OCI-LY7 (cell line): Measurements from ENCODE around the gene USP32. TPM values are rescaled to one million over a fixed set of nuclear protein-coding genes. Genes with fewer than 3 reads are reported as not detected.
A peak's percentile ranks its signal among the peaks of the same experiment; 100 is the strongest.

Source experiments
- BruUV-seq: library from RNA; stranded (reverse); fragments of 400-500 nt; replicated peaks from 2 replicates; lab custom pipeline; 2021; lab: Mats Ljungman, UMichigan
- CTCF ChIA-PET: fragments of 300-600 bp; sonication (Branson Sonifier 250); formaldehyde crosslinking; loops from one replicate; lab custom pipeline; 2022; ENCODE audit warnings: antibody characterized with exemption; ENCODE audit not compliant: unreplicated experiment; lab: Charles Lee
- POLR2A ChIA-PET: fragments of 300-600 bp; sonication (Branson Sonifier 250); formaldehyde crosslinking; loops from one replicate; lab custom pipeline; 2022; ENCODE audit warnings: antibody characterized with exemption; lab: Charles Lee
- DNase-seq: peaks from one replicate; pipeline ENCODE4 v3.0.0-alpha.2; 2015; ENCODE audit warnings: low spot score
- H2AFZ ChIP-seq: fragments of 200-600 bp; sonication (generic), shearing (Covaris generic); 2 replicates; pipeline ENCODE4 v1.6.1; 2014; ENCODE audit warnings: mild to moderate bottlenecking, antibody characterized with exemption, low read length, moderate library complexity
- H3K27ac ChIP-seq: fragments of 200-600 bp; sonication (generic); 2 replicates; pipeline ENCODE4 v1.5.1; 2014; ENCODE audit warnings: mixed run types, low read depth, mild to moderate bottlenecking, moderate library complexity, low read length, inconsistent platforms; ENCODE audit not compliant: poor library complexity, severe bottlenecking
- H3K36me3 ChIP-seq: fragments of 200-600 bp; sonication (generic); 2 replicates; pipeline ENCODE4 v1.6.1; 2014; ENCODE audit warnings: mild to moderate bottlenecking, antibody characterized with exemption, low read length, moderate library complexity, mixed read lengths; ENCODE audit not compliant: insufficient read depth
- H3K4me1 ChIP-seq: fragments of 200-600 bp; sonication (generic); 2 replicates; pipeline ENCODE4 v1.5.1; 2014; ENCODE audit warnings: mild to moderate bottlenecking, low read length; ENCODE audit not compliant: insufficient read depth, poor library complexity, severe bottlenecking
- H3K4me2 ChIP-seq: fragments of 200-600 bp; sonication (generic); 2 replicates; pipeline ENCODE4 v1.6.1; 2014; ENCODE audit warnings: mild to moderate bottlenecking, low read length
- H3K4me3 ChIP-seq: fragments of 200-600 bp; sonication (generic); 2 replicates; pipeline ENCODE4 v1.5.1; 2014; ENCODE audit warnings: mild to moderate bottlenecking, low read depth, low read length; ENCODE audit not compliant: poor library complexity, severe bottlenecking
- H3K79me2 ChIP-seq: fragments of 200-600 bp; sonication (generic); 2 replicates; pipeline ENCODE4 v1.6.1; 2016; ENCODE audit warnings: low read depth, mild to moderate bottlenecking, low read length, moderate library complexity, mixed read lengths; ENCODE audit not compliant: insufficient read depth
- H3K9me2 ChIP-seq: fragments of 200-600 bp; sonication (generic); 2 replicates; pipeline ENCODE4 v1.6.1; 2016; ENCODE audit warnings: mild to moderate bottlenecking, low read length, mixed read lengths; ENCODE audit not compliant: insufficient read depth
- H3K9me3 ChIP-seq: fragments of 200-600 bp; sonication (generic); 2 replicates; pipeline ENCODE4 v1.6.1; 2014; ENCODE audit warnings: mild to moderate bottlenecking, mixed run types, low read length, mixed read lengths
- H4K20me1 ChIP-seq: fragments of 200-600 bp; sonication (generic); 2 replicates; pipeline ENCODE4 v1.6.1; 2014; ENCODE audit warnings: mild to moderate bottlenecking, antibody characterized with exemption, low read length, moderate library complexity, mixed read lengths; ENCODE audit not compliant: insufficient read depth
- EZH2phosphoT487 ChIP-seq: fragments of 200-600 bp; sonication (generic); IDR thresholded peaks from 2 replicates; pipeline ENCODE4 v1.6.1; 2018; ENCODE audit warnings: low read depth, borderline replicate concordance, mild to moderate bottlenecking, mixed run types, antibody characterized with exemption, low read length, moderate library complexity, mixed read lengths
- intact Hi-C: fragments of 100-400 bp; cut with micrococcal nuclease; formaldehyde crosslinking; loops from one replicate; pipeline ENCODE4 v1.10.0; 2022; ENCODE audit not compliant: unreplicated experiment
- total RNA-seq, 2 experiments: library from RNA; depleted of rRNA in 1 of 2; stranded (reverse); fragments of >200 nt in 1 of 2; shearing (Covaris generic) in 1 of 2; gene quantifications; 2 replicates each; pipeline ENCODE4 v1.2.3, GENCODE V29; 2014 to 2022
- TF ChIP-seq, protein P1 (sequence below): fragments of 200-600 bp; sonication (generic); conservative IDR thresholded peaks from 2 replicates; pipeline ENCODE4 v1.5.1; 2014; ENCODE audit warnings: mild to moderate bottlenecking, antibody characterized with exemption, low read length, moderate library complexity, mixed read lengths

The USP32 gene
- total RNA-seq, 2 experiments from 2014 or later: 16.9 to 28.0 TPM

DNA sequence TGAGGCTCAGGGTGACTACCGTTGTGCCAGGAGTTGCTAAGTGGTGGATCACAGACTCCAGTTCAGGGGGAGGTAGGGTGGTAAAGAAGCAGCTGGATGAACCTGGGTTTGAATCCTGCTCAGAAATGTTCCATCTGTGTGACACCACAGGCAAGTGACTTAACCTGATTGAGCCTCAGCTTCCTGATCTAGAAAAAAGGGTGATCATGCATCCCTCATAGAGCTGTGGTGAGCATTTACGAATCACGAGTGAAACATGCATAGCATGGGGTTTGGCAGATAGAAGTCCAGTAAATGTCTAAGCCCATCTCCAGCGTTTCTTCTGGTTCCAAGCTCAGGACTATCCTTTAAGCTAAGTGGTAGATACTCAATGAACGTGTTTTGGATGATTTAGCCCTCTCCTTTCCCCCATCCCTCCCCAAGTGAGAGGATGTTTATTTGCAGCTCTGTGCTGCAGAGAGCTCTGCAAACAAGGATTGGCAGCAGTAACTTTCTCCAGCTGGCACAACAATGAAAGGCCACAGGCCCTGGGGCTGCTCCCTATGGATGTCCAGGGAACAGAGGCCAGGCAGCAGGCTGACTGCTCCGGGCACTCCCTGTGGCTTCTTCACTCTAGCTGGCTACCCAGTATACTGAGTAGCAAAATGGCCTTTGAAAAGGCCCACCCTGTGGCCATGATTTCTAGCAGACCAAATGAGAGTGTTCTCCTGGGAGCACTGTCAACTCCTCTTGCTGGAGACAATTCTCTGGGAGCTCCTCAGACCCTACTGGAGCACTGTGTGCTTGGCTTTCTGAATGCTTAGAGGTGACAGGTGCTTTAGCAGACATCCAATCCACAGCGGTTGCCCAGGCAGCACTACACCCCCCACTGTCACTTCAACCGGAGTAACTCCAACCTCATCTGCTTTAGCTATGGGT is 220.8 kb downstream of the USP32 start:
- ChIA-PET CTCF (no interaction called here), POLR2A (interaction anchor here (0.8 to 1.3 kb wide), 3 partner anchors 9 to 21 kb away, joined by 3 read pairs; no protein-coding TSS in a partner anchor)
- H4K20me1 ChIP-seq: no peaks in the 10 kb centered on the region
- no TSS peak for BruUV-seq
- H2AFZ ChIP-seq: 0 out of 2 replicates have a peak overlapping the region, but pooled peaks have one; percentile 16
- DNase-seq: no peak
- H3K79me2 ChIP-seq: no peaks in the 10 kb centered on the region
- TF ChIP-seq, protein P1, sequence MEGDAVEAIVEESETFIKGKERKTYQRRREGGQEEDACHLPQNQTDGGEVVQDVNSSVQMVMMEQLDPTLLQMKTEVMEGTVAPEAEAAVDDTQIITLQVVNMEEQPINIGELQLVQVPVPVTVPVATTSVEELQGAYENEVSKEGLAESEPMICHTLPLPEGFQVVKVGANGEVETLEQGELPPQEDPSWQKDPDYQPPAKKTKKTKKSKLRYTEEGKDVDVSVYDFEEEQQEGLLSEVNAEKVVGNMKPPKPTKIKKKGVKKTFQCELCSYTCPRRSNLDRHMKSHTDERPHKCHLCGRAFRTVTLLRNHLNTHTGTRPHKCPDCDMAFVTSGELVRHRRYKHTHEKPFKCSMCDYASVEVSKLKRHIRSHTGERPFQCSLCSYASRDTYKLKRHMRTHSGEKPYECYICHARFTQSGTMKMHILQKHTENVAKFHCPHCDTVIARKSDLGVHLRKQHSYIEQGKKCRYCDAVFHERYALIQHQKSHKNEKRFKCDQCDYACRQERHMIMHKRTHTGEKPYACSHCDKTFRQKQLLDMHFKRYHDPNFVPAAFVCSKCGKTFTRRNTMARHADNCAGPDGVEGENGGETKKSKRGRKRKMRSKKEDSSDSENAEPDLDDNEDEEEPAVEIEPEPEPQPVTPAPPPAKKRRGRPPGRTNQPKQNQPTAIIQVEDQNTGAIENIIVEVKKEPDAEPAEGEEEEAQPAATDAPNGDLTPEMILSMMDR: no peak
- peaks cover 10% of the 10 kb centered on the region for H3K4me1 ChIP-seq
- intact Hi-C loops: no loop called here
- no peaks in the 10 kb centered on the region for H3K9me3 ChIP-seq
- 0 out of 2 replicates have a peak overlapping the region, but pooled peaks have one; percentile 13 for H3K4me2 ChIP-seq
- no peak overlapping the region for H3K27ac ChIP-seq
- no peak overlapping the region for H3K4me3 ChIP-seq
- no peaks in the 10 kb centered on the region for H3K9me2 ChIP-seq
- no peaks in the 10 kb centered on the region for H3K36me3 ChIP-seq

DNA sequence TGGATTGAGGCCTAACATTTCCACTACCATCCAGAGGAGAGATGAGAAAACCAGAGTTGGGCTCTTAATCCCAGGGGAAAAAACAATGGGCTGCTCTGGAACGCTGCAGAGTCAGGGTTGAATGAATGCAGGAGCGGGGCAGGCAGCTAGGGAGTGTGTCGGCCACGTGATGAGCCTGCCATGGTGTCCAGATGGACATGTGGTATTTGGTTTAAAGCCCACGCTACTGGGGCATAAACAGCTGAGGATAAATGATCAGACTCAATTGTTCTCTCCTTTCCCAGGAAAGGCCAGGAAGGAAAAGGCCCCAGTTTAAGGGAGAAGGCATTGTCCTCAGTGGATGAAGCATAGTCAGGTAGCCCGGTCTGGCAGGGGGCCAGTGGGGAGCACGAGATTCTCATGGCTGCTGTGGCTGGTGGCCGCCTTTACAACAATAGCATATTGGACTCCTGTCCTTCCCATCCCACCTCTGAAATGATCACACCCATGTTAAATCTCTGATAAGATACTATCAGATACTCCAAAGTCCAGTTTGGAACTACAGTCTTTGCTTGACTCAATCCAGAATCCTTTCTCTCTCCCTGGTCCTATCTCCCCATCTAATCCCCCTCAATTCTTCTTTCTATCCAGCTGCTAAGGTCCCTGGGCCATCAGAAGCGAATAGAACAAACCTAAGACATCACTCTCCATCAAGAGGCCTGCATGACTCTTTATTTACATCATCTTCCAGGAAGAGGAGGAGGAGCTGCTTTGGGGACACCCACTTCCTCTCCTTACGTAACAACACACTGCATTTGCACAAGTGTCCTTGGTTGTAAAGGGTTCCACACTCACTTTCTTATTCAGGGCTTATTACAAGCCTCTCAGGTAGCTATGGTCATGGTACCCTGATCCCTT is 221.8 kb downstream of the USP32 start:
- CTCF ChIA-PET: no interaction called here
- Histone ChIP-seq H3K9me2 (no peaks in the 10 kb centered on the region), H3K9me3 (no peaks in the 10 kb centered on the region), H3K79me2 (no peaks in the 10 kb centered on the region), H3K4me2 (0 out of 2 replicates have a peak overlapping the region, but pooled peaks have one; percentile 13), H4K20me1 (no peaks in the 10 kb centered on the region), H3K4me1 (peaks cover 10% of the 10 kb centered on the region), H3K27ac (no peak overlapping the region), H3K4me3 (no peak overlapping the region), H2AFZ (0 out of 2 replicates have a peak overlapping the region, but pooled peaks have one; percentile 16), H3K36me3 (no peaks in the 10 kb centered on the region)
- TF ChIP-seq, protein P1: no peak
- no peak for TF ChIP-seq EZH2phosphoT487
- POLR2A ChIA-PET: interaction anchor here (0.9 kb wide), 1 partner anchor 22 kb away, joined by 3 read pairs; no protein-coding TSS in a partner anchor
- intact Hi-C loops: no loop called here
- peak; percentile 45 for DNase-seq
- no TSS peak for BruUV-seq
